HepG2 (cell line): Measurements from ENCODE around the gene MICAL3. TPM values are rescaled to one million over a fixed set of nuclear protein-coding genes. Genes with fewer than 3 reads are reported as not detected.
A peak's percentile ranks its signal among the peaks of the same experiment; 100 is the strongest.

Experiments used
- CENPBD1 ChIP-seq: sonication (generic); formaldehyde crosslinking; IDR thresholded peaks from 2 replicates; pipeline ENCODE4 v1.8.0; 2022; ENCODE audit warnings: missing genetic modification reagents, low read depth, mild to moderate bottlenecking, borderline replicate concordance
- CREB3 ChIP-seq: sonication (generic); formaldehyde crosslinking; IDR thresholded peaks from 2 replicates; pipeline ENCODE4 v1.5.0; 2020; ENCODE audit warnings: missing genetic modification reagents
- ELF3 ChIP-seq: IDR thresholded peaks from 2 replicates; pipeline ENCODE4 v1.6.1; 2016; ENCODE audit warnings: missing genetic modification reagents, missing compliant biosample characterization
- FOSL1 ChIP-seq: sonication (generic); formaldehyde crosslinking; IDR thresholded peaks from 2 replicates; pipeline ENCODE4 v1.9.0; 2021; ENCODE audit warnings: missing genetic modification reagents, borderline replicate concordance
- GFI1 ChIP-seq: sonication (generic); formaldehyde crosslinking; IDR thresholded peaks from 2 replicates; pipeline ENCODE4 v1.5.0; 2020; ENCODE audit warnings: missing genetic modification reagents, mild to moderate bottlenecking, borderline replicate concordance
- PRDM15 ChIP-seq: sonication (generic); formaldehyde crosslinking; IDR thresholded peaks from 2 replicates; pipeline ENCODE4 v1.4.0; 2020; ENCODE audit warnings: missing genetic modification reagents
- RARA ChIP-seq: IDR thresholded peaks from 2 replicates; pipeline ENCODE4 v1.6.1; 2016; ENCODE audit warnings: missing genetic modification reagents, missing compliant biosample characterization
- RBFOX2 ChIP-seq: fragments of 200-400 bp; formaldehyde crosslinking; IDR thresholded peaks from 2 replicates; pipeline ENCODE4 v1.6.1; 2017; ENCODE audit warnings: low read depth, mild to moderate bottlenecking, low read length
- SKI ChIP-seq: fragments of 450-650 bp; IDR thresholded peaks from one replicate; pipeline ENCODE4 v1.6.1; 2018; ENCODE audit warnings: mild to moderate bottlenecking; ENCODE audit not compliant: partially characterized antibody
- SMAD1 ChIP-seq: sonication (generic); formaldehyde crosslinking; IDR thresholded peaks from 2 replicates; pipeline ENCODE4 v1.4.0; 2020; ENCODE audit warnings: missing genetic modification reagents, low read depth, mild to moderate bottlenecking, borderline replicate concordance
- ZFP36L2 ChIP-seq: sonication (generic); formaldehyde crosslinking; IDR thresholded peaks from 2 replicates; pipeline ENCODE4 v1.4.0; 2020; ENCODE audit warnings: missing genetic modification reagents
- ZMYM2 ChIP-seq: sonication (generic); formaldehyde crosslinking; IDR thresholded peaks from 2 replicates; pipeline ENCODE4 v1.8.0; 2022; ENCODE audit warnings: mild to moderate bottlenecking, missing genetic modification reagents
- ZNF275 ChIP-seq: sonication (generic); formaldehyde crosslinking; IDR thresholded peaks from 2 replicates; pipeline ENCODE4 v1.8.0; 2022; ENCODE audit warnings: missing genetic modification reagents, mild to moderate bottlenecking, inconsistent platforms, borderline replicate concordance
- polyA plus RNA-seq, 8 experiments: library from polyadenylated mRNA; depleted of rRNA in 3 of 8; stranded (reverse) in 7 of 8; unstranded in 1 of 8; fragments of >200 nt; fragmentation: Illumina TruSeq in 4 of 8; extraction: Trizol in 4 of 8; gene quantifications; 2 replicates each; pipeline versions ENCODE4 v1.2.1 to v1.2.3, GENCODE V29; 2011 to 2016; ENCODE audit warnings: low read depth in 4 of 8, missing spikeins in 1 of 8, mixed read lengths in 1 of 8; ENCODE audit not compliant: insufficient read depth in 1 of 8
- total RNA-seq, 5 experiments: library from RNA; depleted of rRNA; stranded (reverse); fragments of >200 nt; fragmentation: Illumina TruSeq; extraction: Trizol; gene quantifications; 2 replicates each; pipeline ENCODE4 v1.2.3, GENCODE V29; 2016; ENCODE audit warnings: low read depth in 1 of 5
- TF ChIP-seq, protein P1 (sequence below): sonication (generic); formaldehyde crosslinking; IDR thresholded peaks from 2 replicates; pipeline ENCODE4 v1.4.0; 2020; ENCODE audit warnings: missing genetic modification reagents
- TF ChIP-seq, protein P2 (sequence below): sonication (generic); formaldehyde crosslinking; IDR thresholded peaks from 2 replicates; pipeline ENCODE4 v1.5.0; 2020; ENCODE audit warnings: mild to moderate bottlenecking, missing genetic modification reagents, borderline replicate concordance

Gene MICAL3
- total and polyA plus RNA-seq, 2 of the 13 experiments (the other 11 are each of a cell fraction or from before 2014, with no cell fraction given), result 5.3 to 12.5 TPM

- TF ChIP-seq RBFOX2 (no peak), ELF3 (CRISPR knock-in tag) (0 out of 2 replicates have a peak, but pooled peaks have one; percentile 10), CREB3 (CRISPR knock-in tag) (no peak), ZMYM2 (CRISPR knock-in tag) (peak; percentile 77; the same call in 1 of the 2 replicates), CENPBD1 (CRISPR knock-in tag) (no peak), SMAD1 (CRISPR knock-in tag) (no peak), ZNF275 (CRISPR knock-in tag) (no peak), FOSL1 (no peak), GFI1 (CRISPR knock-in tag) (no peak), ZFP36L2 (CRISPR knock-in tag) (no peak), RARA (no peak; the same call in 1 of the 2 replicates), PRDM15 (CRISPR knock-in tag) (0 out of 2 replicates have a peak, but pooled peaks have one; percentile 24), SKI (peak; percentile 20)
- TF ChIP-seq, protein P1, sequence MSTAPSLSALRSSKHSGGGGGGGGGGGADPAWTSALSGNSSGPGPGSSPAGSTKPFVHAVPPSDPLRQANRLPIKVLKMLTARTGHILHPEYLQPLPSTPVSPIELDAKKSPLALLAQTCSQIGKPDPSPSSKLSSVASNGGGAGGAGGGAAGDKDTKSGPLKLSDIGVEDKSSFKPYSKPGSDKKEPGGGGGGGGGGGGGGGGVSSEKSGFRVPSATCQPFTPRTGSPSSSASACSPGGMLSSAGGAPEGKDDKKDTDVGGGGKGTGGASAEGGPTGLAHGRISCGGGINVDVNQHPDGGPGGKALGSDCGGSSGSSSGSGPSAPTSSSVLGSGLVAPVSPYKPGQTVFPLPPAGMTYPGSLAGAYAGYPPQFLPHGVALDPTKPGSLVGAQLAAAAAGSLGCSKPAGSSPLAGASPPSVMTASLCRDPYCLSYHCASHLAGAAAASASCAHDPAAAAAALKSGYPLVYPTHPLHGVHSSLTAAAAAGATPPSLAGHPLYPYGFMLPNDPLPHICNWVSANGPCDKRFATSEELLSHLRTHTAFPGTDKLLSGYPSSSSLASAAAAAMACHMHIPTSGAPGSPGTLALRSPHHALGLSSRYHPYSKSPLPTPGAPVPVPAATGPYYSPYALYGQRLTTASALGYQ (CRISPR knock-in tag), result 0 out of 2 replicates have a peak, but pooled peaks have one; percentile 29
- TF ChIP-seq, protein P2, sequence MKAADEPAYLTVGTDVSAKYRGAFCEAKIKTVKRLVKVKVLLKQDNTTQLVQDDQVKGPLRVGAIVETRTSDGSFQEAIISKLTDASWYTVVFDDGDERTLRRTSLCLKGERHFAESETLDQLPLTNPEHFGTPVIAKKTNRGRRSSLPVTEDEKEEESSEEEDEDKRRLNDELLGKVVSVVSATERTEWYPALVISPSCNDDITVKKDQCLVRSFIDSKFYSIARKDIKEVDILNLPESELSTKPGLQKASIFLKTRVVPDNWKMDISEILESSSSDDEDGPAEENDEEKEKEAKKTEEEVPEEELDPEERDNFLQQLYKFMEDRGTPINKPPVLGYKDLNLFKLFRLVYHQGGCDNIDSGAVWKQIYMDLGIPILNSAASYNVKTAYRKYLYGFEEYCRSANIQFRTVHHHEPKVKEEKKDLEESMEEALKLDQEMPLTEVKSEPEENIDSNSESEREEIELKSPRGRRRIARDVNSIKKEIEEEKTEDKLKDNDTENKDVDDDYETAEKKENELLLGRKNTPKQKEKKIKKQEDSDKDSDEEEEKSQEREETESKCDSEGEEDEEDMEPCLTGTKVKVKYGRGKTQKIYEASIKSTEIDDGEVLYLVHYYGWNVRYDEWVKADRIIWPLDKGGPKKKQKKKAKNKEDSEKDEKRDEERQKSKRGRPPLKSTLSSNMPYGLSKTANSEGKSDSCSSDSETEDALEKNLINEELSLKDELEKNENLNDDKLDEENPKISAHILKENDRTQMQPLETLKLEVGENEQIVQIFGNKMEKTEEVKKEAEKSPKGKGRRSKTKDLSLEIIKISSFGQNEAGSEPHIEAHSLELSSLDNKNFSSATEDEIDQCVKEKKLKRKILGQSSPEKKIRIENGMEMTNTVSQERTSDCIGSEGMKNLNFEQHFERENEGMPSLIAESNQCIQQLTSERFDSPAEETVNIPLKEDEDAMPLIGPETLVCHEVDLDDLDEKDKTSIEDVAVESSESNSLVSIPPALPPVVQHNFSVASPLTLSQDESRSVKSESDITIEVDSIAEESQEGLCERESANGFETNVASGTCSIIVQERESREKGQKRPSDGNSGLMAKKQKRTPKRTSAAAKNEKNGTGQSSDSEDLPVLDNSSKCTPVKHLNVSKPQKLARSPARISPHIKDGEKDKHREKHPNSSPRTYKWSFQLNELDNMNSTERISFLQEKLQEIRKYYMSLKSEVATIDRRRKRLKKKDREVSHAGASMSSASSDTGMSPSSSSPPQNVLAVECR, result peak; percentile 64; the same call in 1 of the 2 replicates
Observed at GRCh38 chr22:17786435-17787161, 237.8 kb downstream of the MICAL3 start (continued).
